ENCODE data around the gene DCAF10.
"Not testable (repeated sequence)": the region's sequence is repeated elsewhere in the genome, so short reads cannot be mapped to it uniquely, and the experiment has no call there.

DCAF10 gene

DNA sequence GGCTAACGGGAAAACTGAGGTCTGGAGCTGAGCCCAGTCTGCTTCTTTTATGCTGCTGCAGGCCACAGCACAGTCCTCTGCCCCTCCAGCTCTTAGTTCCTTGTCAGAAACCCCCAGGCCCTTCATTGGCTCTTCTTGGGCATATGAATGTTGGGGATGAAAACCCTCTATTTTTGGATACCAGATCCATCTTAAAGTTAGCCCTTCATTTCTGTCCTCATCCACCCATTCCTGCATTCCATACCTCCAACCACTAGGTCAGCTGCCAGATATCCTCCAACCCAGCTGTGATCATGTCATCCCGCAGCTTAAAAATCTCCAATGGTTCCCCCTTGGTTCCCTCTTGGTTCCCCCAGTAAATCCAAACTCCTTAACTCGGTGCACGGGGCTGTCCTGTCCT lies 105.2 kb downstream of the DCAF10 start:
- DNase-seq (ENCODE audit: low read depth) = no peak
- in situ Hi-C loops (cut with HindIII; ENCODE audit: low sequenced_read_pairs) = loop anchor here (25.0 kb wide), 1 partner anchor 332 kb away; no protein-coding TSS in a partner anchor
- TF ChIP-seq, protein P1, sequence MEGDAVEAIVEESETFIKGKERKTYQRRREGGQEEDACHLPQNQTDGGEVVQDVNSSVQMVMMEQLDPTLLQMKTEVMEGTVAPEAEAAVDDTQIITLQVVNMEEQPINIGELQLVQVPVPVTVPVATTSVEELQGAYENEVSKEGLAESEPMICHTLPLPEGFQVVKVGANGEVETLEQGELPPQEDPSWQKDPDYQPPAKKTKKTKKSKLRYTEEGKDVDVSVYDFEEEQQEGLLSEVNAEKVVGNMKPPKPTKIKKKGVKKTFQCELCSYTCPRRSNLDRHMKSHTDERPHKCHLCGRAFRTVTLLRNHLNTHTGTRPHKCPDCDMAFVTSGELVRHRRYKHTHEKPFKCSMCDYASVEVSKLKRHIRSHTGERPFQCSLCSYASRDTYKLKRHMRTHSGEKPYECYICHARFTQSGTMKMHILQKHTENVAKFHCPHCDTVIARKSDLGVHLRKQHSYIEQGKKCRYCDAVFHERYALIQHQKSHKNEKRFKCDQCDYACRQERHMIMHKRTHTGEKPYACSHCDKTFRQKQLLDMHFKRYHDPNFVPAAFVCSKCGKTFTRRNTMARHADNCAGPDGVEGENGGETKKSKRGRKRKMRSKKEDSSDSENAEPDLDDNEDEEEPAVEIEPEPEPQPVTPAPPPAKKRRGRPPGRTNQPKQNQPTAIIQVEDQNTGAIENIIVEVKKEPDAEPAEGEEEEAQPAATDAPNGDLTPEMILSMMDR (IDR thresholded peaks at IDR 0.05; ENCODE audit: low read depth, low read length, missing control alignments) = no peak
- no peak overlapping the region for H3K4me3 ChIP-seq (ENCODE audit: low read depth, low read length)

GRCh38 chr9:37906312-37907239 lies 106.0 kb downstream of the DCAF10 start:
- in situ Hi-C loops (cut with HindIII; ENCODE audit: low sequenced_read_pairs) = loop anchor here (25.0 kb wide), 1 partner anchor 331 kb away; no protein-coding TSS in a partner anchor
- H3K4me3 ChIP-seq (ENCODE audit: low read depth, low read length) = no peak overlapping the region
- TF ChIP-seq, protein P1 (IDR thresholded peaks at IDR 0.05; ENCODE audit: low read depth, low read length, missing control alignments) = no peak
- DNase-seq (ENCODE audit: low read depth) = no peak

DNA sequence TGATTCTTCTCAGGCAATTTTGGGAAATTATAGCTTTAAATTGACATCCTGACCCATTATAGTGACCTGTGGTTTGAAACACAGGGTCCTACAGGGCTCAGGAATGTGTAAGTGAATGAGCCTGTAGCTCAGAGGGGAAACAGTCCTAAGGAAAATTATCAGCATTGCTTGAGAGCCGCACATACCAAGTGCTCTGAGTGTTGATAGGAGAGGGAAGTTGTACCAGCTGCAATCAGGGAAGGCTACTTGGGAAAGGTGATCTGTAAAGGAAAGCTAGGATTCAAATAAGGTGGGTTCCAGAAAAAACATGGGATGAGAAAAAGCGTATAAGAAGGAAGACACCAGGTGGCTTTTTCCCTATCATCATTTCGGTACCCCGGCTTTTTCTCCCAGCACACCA lies 107.7 kb downstream of the DCAF10 start:
- in situ Hi-C loops (cut with HindIII; ENCODE audit: low sequenced_read_pairs) = loop anchor here (25.0 kb wide), 1 partner anchor 329 kb away; no protein-coding TSS in a partner anchor
- H3K4me3 ChIP-seq (ENCODE audit: low read depth, low read length) = no peak overlapping the region
- TF ChIP-seq, protein P1 (IDR thresholded peaks at IDR 0.05; ENCODE audit: low read depth, low read length, missing control alignments) = no peak
- no peak for DNase-seq (ENCODE audit: low read depth)

DNA sequence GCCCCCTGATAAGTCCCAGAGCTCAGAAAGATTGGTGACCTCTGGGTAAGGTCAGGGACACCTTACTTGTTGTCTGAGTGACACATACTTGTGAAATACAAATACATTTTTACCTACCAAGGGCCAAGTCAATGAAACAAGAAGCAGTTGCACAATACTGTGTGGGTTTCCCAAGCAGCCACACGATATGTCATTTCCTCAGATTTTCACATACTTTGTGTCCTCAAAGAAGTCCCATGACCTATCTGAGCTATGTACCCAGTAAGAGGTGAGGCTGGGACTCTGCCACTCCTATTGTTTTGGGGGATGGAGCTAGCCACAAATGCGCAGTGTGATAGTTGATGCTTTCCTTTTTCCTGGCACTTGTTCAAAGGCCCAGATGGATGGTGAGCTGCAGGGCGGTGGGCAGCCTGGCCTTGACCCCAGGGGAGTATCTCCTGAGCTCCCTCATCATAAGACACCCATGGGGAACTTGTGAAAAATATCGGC lies 108.1 kb downstream of the DCAF10 start:
- no peak for DNase-seq (ENCODE audit: low read depth)
- TF ChIP-seq, protein P1 (IDR thresholded peaks at IDR 0.05; ENCODE audit: low read depth, low read length, missing control alignments) = no peak
- H3K4me3 ChIP-seq (ENCODE audit: low read depth, low read length) = no peak overlapping the region
- in situ Hi-C loops (cut with HindIII; ENCODE audit: low sequenced_read_pairs) = loop anchor here (25.0 kb wide), 1 partner anchor 329 kb away; no protein-coding TSS in a partner anchor

GRCh38 chr9:37909326-37909725 lies 108.7 kb downstream of the DCAF10 start:
- no peak overlapping the region for H3K4me3 ChIP-seq (ENCODE audit: low read depth, low read length)
- in situ Hi-C loops (cut with HindIII; ENCODE audit: low sequenced_read_pairs) = loop anchor here (25.0 kb wide), 1 partner anchor 328 kb away; no protein-coding TSS in a partner anchor
- no peak for DNase-seq (ENCODE audit: low read depth)
- TF ChIP-seq, protein P1 (IDR thresholded peaks at IDR 0.05; ENCODE audit: low read depth, low read length, missing control alignments) = no peak

DNA sequence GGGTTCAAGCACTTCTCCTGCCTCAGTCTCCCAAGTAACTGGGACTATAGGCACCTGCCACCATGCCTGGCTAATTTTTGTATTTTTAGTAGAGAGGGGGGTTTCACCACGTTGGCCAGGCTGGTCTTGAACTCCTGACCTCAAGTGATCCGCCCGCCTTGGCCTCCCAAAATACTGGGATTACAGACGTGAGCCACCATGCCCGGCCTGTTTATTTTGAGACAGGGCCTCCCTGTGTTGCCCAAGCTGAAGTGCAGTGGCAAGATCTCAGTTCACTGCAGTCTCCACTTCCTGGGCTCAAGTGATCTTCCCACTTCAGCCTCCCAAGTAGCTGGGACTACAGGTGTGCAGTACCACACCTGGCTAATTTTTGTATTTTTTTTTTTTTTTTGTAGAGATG lies 109.2 kb downstream of the DCAF10 start:
- DNase-seq (ENCODE audit: low read depth) = not testable (repeated sequence)
- in situ Hi-C loops (cut with HindIII; ENCODE audit: low sequenced_read_pairs) = loop anchor here (25.0 kb wide), 1 partner anchor 327 kb away; no protein-coding TSS in a partner anchor

GRCh38 chr9:37910271-37910670 lies 109.7 kb downstream of the DCAF10 start:
- in situ Hi-C loops (cut with HindIII; ENCODE audit: low sequenced_read_pairs) = loop anchor here (25.0 kb wide), 1 partner anchor 327 kb away; no protein-coding TSS in a partner anchor

More for the DNA sequence above, 109.2 kb downstream of the DCAF10 start:
- H3K4me3 ChIP-seq (ENCODE audit: low read depth, low read length) = not testable (repeated sequence)

More at GRCh38 chr9:37910271-37910670, 109.7 kb downstream of the DCAF10 start:
- H3K4me3 ChIP-seq (ENCODE audit: low read depth, low read length) = no peak overlapping the region
- DNase-seq (ENCODE audit: low read depth) = no peak
- TF ChIP-seq, protein P1 (IDR thresholded peaks at IDR 0.05; ENCODE audit: low read depth, low read length, missing control alignments) = no peak

Data from astrocyte of the cerebellum (primary cell).